Glutamatergic neuron (in vitro differentiated cells): ENCODE results near the gene NUP35. TPM values are rescaled to one million over a fixed set of nuclear protein-coding genes. Genes with fewer than 3 reads are reported as not detected.

Experiments used
- DNase-seq: peaks from one replicate; pipeline ENCODE4 v3.0.0; 2022
- H3K27ac Mint-ChIP-seq: one replicate; pipeline ENCODE4 v1.8.0; 2020; ENCODE audit warnings: mild to moderate bottlenecking, mixed read lengths, inconsistent platforms; ENCODE audit not compliant: unreplicated experiment
- H3K27me3 Mint-ChIP-seq: one replicate; pipeline ENCODE4 v1.8.0; 2020; ENCODE audit warnings: mild to moderate bottlenecking, moderate library complexity, mixed read lengths, inconsistent platforms; ENCODE audit not compliant: unreplicated experiment
- H3K36me3 Mint-ChIP-seq: one replicate; pipeline ENCODE4 v1.8.0; 2020; ENCODE audit warnings: mild to moderate bottlenecking, mixed read lengths, inconsistent platforms; ENCODE audit not compliant: unreplicated experiment
- H3K4me1 Mint-ChIP-seq: one replicate; pipeline ENCODE4 v1.8.0; 2020; ENCODE audit warnings: mild to moderate bottlenecking, low read depth, mixed read lengths, inconsistent platforms; ENCODE audit not compliant: unreplicated experiment
- H3K4me3 Mint-ChIP-seq: one replicate; pipeline ENCODE4 v1.8.0; 2020; ENCODE audit warnings: mild to moderate bottlenecking, mixed read lengths, inconsistent platforms; ENCODE audit not compliant: unreplicated experiment
- H3K9me3 Mint-ChIP-seq: one replicate; pipeline ENCODE4 v1.8.0; 2020; ENCODE audit warnings: mild to moderate bottlenecking, moderate library complexity, mixed read lengths, inconsistent platforms; ENCODE audit not compliant: unreplicated experiment
- total RNA-seq: library from RNA; stranded (reverse); fragmentation: NEBNext Ultra II Directional; extraction: Animal tissue kit (Norgen Biotek cat#: 25700); gene quantifications from one replicate; pipeline ENCODE4 v1.2.1, GENCODE V29; 2021; ENCODE audit not compliant: unreplicated experiment
- TF ChIP-seq, protein P1 (sequence below): fragments of 200-600 bp; sonication (generic); IDR thresholded peaks from one replicate; pipeline ENCODE4 v1.5.0; 2021; ENCODE audit not compliant: partially characterized antibody, unreplicated experiment

Gene NUP35
- total RNA-seq, 1 donor from 2014 or later = 8.6 TPM

GRCh38 chr2:183192343-183192742 is 68.1 kb downstream of the NUP35 start:
- Mint-ChIP-seq H3K36me3 (no peaks in the 10 kb centered on the region), H3K27me3 (no peaks in the 10 kb centered on the region), H3K27ac (no peak overlapping the region), H3K4me1 (peaks cover 3% of the 10 kb centered on the region), H3K9me3 (no peaks in the 10 kb centered on the region), H3K4me3 (no peak overlapping the region)
- no peak for DNase-seq
- TF ChIP-seq, protein P1, sequence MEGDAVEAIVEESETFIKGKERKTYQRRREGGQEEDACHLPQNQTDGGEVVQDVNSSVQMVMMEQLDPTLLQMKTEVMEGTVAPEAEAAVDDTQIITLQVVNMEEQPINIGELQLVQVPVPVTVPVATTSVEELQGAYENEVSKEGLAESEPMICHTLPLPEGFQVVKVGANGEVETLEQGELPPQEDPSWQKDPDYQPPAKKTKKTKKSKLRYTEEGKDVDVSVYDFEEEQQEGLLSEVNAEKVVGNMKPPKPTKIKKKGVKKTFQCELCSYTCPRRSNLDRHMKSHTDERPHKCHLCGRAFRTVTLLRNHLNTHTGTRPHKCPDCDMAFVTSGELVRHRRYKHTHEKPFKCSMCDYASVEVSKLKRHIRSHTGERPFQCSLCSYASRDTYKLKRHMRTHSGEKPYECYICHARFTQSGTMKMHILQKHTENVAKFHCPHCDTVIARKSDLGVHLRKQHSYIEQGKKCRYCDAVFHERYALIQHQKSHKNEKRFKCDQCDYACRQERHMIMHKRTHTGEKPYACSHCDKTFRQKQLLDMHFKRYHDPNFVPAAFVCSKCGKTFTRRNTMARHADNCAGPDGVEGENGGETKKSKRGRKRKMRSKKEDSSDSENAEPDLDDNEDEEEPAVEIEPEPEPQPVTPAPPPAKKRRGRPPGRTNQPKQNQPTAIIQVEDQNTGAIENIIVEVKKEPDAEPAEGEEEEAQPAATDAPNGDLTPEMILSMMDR = no peak

GRCh38 chr2:183193904-183194303 is 69.7 kb downstream of the NUP35 start:
- Mint-ChIP-seq H3K27ac (no peak overlapping the region), H3K27me3 (no peaks in the 10 kb centered on the region), H3K4me3 (no peak overlapping the region), H3K4me1 (peaks cover 3% of the 10 kb centered on the region), H3K9me3 (no peaks in the 10 kb centered on the region), H3K36me3 (no peaks in the 10 kb centered on the region)
- TF ChIP-seq, protein P1 = no peak
- no peak for DNase-seq

DNA sequence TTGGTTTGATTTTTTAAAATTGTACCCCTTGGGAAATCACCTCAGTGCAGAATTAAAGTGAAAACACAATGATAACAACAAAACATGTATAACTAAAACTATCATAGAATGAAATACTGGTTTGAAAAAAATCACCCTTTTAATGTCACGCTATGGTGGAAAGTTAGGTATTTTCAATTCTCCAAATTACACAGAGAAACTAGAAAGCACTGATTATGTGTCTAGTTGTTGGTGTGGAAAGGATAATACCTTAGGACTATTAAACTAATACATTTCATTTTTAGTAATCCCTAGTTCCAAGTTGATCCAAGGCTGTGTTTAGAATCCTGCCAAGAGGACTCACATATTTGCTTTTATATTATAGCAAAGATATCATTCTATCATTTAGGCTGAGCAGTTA is 71.2 kb downstream of the NUP35 start:
- H3K36me3 Mint-ChIP-seq = no peaks in the 10 kb centered on the region
- H3K9me3 Mint-ChIP-seq = no peaks in the 10 kb centered on the region
- H3K4me1 Mint-ChIP-seq = peaks cover 3% of the 10 kb centered on the region
- DNase-seq = no peak
- H3K4me3 Mint-ChIP-seq = no peak overlapping the region
- H3K27ac Mint-ChIP-seq = no peak overlapping the region
- H3K27me3 Mint-ChIP-seq = no peaks in the 10 kb centered on the region
- TF ChIP-seq, protein P1 = no peak

DNA sequence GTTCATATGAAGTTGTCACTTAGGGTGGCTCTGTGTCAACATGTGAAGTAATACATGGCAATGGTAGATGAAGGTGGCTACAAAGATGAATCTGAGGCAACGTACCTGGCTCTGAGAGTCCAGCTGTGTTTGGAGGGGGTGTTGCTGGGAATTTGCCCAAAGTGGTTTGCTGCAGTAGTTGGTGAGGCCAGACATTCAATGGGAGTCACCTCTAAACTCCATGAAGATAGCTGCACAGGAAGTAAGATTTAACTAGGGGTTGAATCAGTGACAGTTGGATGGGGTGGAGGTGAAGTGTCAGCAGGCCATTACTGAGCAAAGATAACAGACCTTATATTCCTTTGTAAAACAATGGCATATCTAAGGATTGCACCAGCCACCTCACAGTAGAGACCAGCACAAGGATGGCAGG is 71.8 kb downstream of the NUP35 start:
- no peak overlapping the region for H3K27ac Mint-ChIP-seq
- H3K4me3 Mint-ChIP-seq = no peak overlapping the region
- no peaks in the 10 kb centered on the region for H3K9me3 Mint-ChIP-seq
- H3K27me3 Mint-ChIP-seq = no peaks in the 10 kb centered on the region
- TF ChIP-seq, protein P1 = no peak
- no peaks in the 10 kb centered on the region for H3K36me3 Mint-ChIP-seq
- peaks cover 3% of the 10 kb centered on the region for H3K4me1 Mint-ChIP-seq
- DNase-seq = no peak

DNA sequence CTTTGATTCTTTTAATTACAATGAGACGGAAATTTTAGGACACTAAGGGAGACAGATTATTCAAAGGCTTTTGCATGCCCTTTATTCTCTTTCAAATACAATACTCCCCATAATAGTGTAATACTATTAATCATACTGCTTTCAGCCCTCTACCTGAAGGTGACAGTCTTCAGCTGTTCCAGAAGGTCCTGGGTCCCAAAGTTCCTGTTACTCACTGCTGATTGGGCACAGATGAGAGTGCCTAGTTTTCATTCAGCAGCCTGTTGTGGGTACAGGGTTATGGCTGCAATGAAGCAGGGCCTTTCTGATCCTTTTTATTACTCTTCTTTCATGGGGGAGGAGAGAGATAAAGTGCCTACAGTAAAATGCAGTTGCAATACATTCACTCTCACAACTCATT is 80.2 kb downstream of the NUP35 start:
- Mint-ChIP-seq H3K27me3 (no peaks in the 10 kb centered on the region), H3K4me1 (peaks cover 3% of the 10 kb centered on the region), H3K27ac (no peak overlapping the region), H3K4me3 (no peak overlapping the region), H3K36me3 (peaks cover 3% of the 10 kb centered on the region), H3K9me3 (no peaks in the 10 kb centered on the region)
- TF ChIP-seq, protein P1 = no peak
- DNase-seq = no peak
